Activated naive CD4-positive, alpha-beta T cell treated with anti-CD3 and anti-CD28 coated beads, Interleukin-2, amount 10 ng/mL, durations not matched to agents 7 days and 5 days (primary cell): ENCODE data around the gene IZUMO1.

Experiments
- CTCF ChIA-PET: fragments of 350-600 bp; sonication (Branson Sonifier 250); formaldehyde crosslinking; loops from one replicate; lab custom pipeline; 2021; ENCODE audit warnings: antibody characterized with exemption; lab: Charles Lee
- DNase-seq: peaks from one replicate; pipeline ENCODE4 v3.0.0-alpha.2; 2020
- H3K27ac Mint-ChIP-seq: one replicate; pipeline ENCODE4 v1.8.0; 2021; ENCODE audit warnings: mild to moderate bottlenecking, moderate library complexity, mixed read lengths
- H3K27me3 Mint-ChIP-seq: one replicate; pipeline ENCODE4 v1.8.0; 2021; ENCODE audit warnings: mild to moderate bottlenecking, mixed read lengths
- H3K36me3 Mint-ChIP-seq: one replicate; pipeline ENCODE4 v1.8.0; 2021; ENCODE audit warnings: mixed read lengths
- H3K4me1 Mint-ChIP-seq: one replicate; pipeline ENCODE4 v1.8.0; 2021; ENCODE audit warnings: mixed read lengths
- H3K4me3 Mint-ChIP-seq: one replicate; pipeline ENCODE4 v1.8.0; 2021; ENCODE audit warnings: mild to moderate bottlenecking, moderate library complexity, mixed read lengths
- H3K9me3 Mint-ChIP-seq: one replicate; pipeline ENCODE4 v1.8.0; 2021; ENCODE audit warnings: mixed read lengths

IZUMO1 gene

DNA sequence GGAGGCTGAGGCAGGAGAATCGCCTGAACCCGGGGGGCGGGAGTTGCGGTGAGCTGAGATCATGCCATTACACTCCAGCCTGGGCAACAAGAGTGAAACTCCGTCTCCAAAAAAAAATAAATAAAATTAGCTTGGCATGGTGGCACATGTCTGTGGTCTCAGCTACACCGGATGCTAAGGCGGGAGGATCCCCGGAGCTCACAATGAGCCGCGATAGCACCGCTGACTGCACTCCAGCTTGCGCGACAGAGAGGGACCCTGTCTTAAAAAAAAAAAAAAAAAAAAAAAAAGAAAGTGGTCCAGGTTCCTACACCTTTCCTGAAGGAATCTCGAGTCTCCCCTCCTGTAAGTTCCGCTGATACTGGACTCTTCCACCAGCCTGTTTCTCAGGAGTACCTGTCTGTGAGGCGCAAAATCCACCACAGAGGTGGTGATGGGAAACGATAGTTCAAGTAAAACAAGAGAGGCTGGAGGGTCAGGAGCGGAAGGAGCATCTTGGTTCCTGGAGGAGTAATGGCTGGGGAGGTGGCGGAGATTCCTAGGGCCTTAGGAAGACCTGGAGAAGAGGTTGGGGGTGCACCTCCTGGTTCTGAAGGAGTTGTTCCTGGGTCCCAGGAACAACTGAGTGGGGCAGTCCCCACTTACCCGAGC, 5.3 kb upstream of the IZUMO1 start:
- Mint-ChIP-seq H3K9me3 (no peaks in the 10 kb centered on the region), H3K4me3 (peak overlapping the region; percentile 67), H3K27ac (peak overlapping the region; percentile 65), H3K27me3 (peaks cover 91% of the 10 kb centered on the region), H3K4me1 (peaks cover 27% of the 10 kb centered on the region), H3K36me3 (no peaks in the 10 kb centered on the region)
- CTCF ChIA-PET, result interaction anchor here (0.7 to 1.1 kb wide), 3 partner anchors 13 to 36 kb away, joined by 3 to 4 read pairs (median 3); no protein-coding TSS in a partner anchor
- peak; percentile 48 for DNase-seq

DNA sequence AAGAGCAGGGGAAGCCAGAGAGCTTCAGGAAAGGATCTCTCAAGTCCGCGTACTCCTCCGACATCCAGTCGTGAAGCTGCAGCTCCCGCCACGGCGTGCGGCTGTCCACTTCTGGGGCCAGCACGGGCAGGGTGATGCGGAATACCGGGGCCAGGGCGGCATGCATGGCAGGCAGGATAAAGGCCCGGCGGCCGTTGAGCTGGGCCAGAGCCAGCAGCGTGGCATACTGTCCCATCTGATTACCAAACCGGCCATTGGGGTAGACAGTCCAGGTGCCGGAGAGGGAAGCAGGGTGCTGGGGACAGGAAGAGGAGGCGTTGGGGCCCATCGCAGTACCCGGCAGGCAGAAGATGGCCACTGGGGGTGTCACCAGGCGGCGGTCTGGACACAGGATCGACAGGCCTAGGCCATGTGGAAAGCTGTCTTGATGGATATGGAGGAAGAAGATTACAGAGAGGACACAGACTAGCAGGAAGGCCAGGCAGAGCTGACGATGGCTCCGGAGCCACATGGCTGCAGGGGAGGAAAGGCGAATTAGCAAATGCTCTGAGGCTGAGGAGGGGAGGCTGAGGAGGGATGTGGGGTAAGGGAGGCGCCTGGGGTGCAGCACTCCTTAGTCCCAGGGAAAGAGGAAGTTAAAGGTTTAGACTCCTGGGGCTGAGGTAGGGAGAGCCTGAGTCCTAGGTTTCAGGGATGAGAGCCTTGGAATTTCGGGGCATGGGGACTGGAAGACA, 4.2 kb upstream of the IZUMO1 start:
- Mint-ChIP-seq H3K27ac (no peak overlapping the region), H3K9me3 (no peaks in the 10 kb centered on the region), H3K4me3 (peak overlapping the region; percentile 49), H3K36me3 (no peaks in the 10 kb centered on the region), H3K27me3 (peaks cover 93% of the 10 kb centered on the region), H3K4me1 (peaks cover 35% of the 10 kb centered on the region)
- no peak for DNase-seq
- CTCF ChIA-PET, result interaction anchor here (0.7 kb wide), 1 partner anchor 9 kb away, joined by 3 read pairs; no protein-coding TSS in a partner anchor

DNA sequence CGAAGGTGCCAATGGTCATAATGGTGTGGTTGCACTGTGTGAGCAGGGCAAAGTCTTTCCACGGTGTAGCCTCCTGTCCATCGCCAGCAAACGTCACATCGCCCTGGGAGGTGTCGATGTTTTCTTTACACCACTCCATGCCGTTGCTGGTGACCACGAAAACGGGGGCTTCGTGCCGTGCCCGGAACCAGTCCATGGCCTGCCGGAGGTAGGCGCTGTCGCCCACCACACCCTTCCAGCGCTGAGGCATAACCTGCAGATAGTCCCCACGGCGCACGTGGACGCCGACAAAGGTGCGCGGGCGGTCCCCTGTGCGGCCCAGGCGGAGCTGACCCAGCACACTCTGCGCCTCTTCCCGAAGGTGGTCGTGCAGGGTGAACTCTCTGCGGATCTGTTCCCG, 3.6 kb upstream of the IZUMO1 start:
- no peak overlapping the region for H3K4me3 Mint-ChIP-seq
- H3K9me3 Mint-ChIP-seq, result no peaks in the 10 kb centered on the region
- peaks cover 93% of the 10 kb centered on the region for H3K27me3 Mint-ChIP-seq
- H3K4me1 Mint-ChIP-seq, result peaks cover 38% of the 10 kb centered on the region
- no peak for DNase-seq
- CTCF ChIA-PET, result interaction anchor here (0.7 kb wide), 1 partner anchor 9 kb away, joined by 3 read pairs; no protein-coding TSS in a partner anchor
- no peak overlapping the region for H3K27ac Mint-ChIP-seq
- H3K36me3 Mint-ChIP-seq, result no peaks in the 10 kb centered on the region

DNA sequence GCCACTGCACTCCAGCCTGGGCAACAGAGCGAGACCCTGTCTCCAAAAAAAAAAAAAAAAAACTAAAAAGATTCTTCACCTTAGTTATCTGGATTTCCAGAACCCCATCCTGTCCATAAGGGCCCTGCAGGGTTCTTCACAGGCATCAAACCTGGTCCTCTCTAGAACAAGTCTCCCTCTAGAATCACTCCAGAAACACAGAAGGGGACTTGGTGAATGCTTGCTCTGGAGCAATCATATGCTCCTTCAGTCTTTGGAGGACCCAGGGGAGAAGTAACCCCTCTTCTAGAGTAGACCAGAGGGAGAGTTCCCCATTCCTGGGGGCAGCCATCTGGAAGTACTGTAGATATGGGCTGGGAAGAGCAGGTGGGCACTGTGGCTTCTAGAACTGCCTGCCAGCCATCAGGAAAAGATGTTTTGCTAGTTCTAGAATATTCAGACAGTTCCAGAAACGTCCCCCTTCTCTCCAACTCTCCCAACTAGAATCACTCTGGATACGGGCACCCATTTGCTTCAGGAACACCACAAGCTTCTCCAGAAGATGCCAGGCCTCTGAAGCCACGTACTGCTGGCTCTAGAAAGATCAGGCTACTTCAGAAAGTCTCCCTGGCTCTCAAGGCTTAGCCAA, 3.0 kb upstream of the IZUMO1 start:
- H3K27me3 Mint-ChIP-seq, result peaks cover 93% of the 10 kb centered on the region
- peaks cover 38% of the 10 kb centered on the region for H3K4me1 Mint-ChIP-seq
- DNase-seq, result no peak
- no peak overlapping the region for H3K27ac Mint-ChIP-seq
- no peaks in the 10 kb centered on the region for H3K9me3 Mint-ChIP-seq
- H3K36me3 Mint-ChIP-seq, result no peaks in the 10 kb centered on the region
- CTCF ChIA-PET, result no interaction called here
- H3K4me3 Mint-ChIP-seq, result no peak overlapping the region

DNA sequence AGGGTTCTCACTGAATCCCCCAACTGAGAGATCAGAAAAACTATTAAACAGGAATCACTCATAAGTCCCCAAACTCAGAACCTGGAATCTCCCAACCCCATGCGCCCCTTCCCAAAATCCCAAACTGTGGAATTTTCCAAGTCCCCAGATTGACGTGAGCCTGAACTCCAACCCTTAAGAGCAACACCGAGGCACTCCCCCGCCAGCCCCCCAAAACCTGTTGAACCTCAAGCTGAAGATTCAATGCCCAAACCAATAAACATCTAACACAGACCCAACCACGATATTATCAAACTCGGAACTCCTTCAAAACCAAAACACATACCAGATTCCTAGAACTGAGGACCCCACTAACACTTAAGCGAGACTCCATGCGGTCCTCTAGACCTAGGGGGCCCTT, 599 bp downstream of the IZUMO1 start:
- Mint-ChIP-seq H3K27me3 (peaks cover 86% of the 10 kb centered on the region), H3K36me3 (no peaks in the 10 kb centered on the region), H3K27ac (no peak overlapping the region), H3K9me3 (no peaks in the 10 kb centered on the region), H3K4me1 (peaks cover 28% of the 10 kb centered on the region), H3K4me3 (no peak overlapping the region)
- DNase-seq, result no peak
- CTCF ChIA-PET, result no interaction called here

DNA sequence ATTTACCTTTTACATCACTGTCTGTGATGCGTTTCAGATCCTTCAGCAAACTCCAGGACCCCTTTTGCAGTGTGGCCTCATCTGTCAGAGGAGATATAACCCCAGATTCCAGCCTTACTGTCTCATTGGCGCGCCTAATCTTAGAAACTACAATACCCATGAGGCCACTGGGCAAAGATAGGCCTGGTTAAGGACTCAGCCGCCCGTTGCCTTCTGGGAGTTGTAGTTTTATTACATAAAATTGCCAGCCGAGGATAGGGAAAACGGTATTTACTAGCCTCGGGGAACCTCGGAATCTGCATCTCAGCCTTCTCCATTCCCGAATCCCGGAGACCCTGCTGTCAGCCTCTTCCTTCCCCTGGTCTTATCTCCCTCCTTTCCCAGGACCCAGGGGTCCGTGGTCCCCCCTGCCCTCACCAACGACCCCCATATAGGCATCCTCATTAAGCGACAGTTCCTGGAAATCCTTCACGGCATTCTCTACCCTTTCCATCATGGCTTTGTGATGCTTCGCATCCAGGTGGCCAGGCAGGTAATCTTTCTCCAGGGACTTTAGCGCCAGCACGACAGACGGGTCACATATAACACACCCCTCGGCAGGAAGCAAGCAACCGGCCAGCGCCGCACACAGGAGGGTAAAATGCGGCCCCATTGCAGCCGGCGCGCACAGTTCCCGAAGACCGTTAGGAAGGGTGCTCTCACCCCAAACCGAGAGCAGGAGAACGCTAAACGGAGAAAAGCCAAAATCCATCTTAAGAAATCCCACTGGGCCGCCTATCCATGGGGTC, 1.3 kb downstream of the IZUMO1 start:
- peak; percentile 64 for DNase-seq
- H3K27ac Mint-ChIP-seq, result no peak overlapping the region

DNA sequence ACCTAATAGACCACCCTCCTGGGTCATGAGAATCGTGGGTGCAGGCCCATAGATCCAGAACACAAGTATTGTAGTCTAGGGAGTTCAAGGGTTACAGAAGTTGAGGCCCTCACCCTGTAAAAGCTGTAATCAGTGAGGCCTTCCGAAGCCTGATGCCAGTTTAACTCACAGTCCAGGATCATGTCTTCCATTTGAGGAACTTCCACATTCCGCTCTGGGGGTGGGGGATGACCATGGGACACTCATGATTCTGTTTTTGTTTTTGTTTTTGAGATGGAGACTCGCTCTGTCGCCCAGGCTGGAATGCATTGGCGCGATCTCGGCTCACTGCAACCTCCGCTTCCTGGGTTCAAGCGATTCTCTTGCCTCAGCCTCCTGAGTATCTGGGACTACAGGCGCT, 4.6 kb downstream of the IZUMO1 start:
- no peak overlapping the region for H3K4me3 Mint-ChIP-seq
- H3K36me3 Mint-ChIP-seq, result no peaks in the 10 kb centered on the region
- CTCF ChIA-PET, result no interaction called here
- H3K4me1 Mint-ChIP-seq, result peaks cover 43% of the 10 kb centered on the region
- H3K27ac Mint-ChIP-seq, result no peak overlapping the region
- H3K9me3 Mint-ChIP-seq, result no peaks in the 10 kb centered on the region
- peaks cover 71% of the 10 kb centered on the region for H3K27me3 Mint-ChIP-seq
- DNase-seq, result no peak

More for the DNA sequence above, 1.3 kb downstream of the IZUMO1 start:
- H3K9me3 Mint-ChIP-seq, result no peaks in the 10 kb centered on the region
- H3K4me3 Mint-ChIP-seq, result no peak overlapping the region
- H3K27me3 Mint-ChIP-seq, result peaks cover 86% of the 10 kb centered on the region
- CTCF ChIA-PET, result no interaction called here
- no peaks in the 10 kb centered on the region for H3K36me3 Mint-ChIP-seq
- H3K4me1 Mint-ChIP-seq, result peaks cover 30% of the 10 kb centered on the region

DNA sequence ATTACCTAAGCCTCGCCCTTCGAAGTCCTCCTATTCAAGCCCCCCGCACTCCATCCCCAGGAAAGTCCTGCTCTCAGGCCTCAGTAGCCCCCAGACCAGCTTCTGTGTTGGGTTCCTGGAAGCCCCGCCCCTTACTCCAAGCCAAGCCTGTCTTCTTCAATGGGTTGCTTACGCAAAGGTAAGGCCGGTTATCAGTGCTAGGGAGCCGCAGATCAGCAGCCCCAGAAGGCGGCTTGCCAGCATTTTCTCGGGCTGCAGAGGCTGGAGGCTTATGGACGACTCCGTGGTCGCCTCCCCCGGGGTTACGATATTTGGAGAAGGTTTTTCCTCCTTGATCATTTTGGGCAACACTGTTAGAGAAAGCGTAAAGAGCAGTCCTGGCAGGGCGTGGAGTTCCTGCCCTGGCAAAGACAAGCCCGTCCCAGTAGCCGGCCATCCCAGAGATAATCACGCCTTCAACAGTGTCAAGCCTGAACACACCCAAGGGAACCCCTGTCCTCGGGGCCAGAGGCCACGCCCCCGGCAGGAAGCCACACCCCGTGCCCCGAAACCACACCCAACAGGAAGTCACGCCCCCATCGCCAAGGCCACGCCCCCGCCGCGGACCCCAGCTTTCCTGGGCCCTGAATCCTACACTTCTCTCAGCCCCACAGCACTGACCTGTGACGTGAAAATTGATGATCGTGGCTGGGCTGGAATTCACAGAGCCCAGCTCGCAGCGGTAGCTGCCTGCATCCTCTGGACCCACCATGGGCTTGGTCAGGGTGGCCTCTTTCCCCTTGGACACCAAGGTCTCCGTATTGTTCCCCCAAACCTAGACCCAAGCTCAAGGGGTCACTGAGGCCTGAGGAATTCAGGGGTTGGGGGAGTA, 5.3 kb downstream of the IZUMO1 start:
- Mint-ChIP-seq H3K27ac (no peak overlapping the region), H3K4me1 (peaks cover 38% of the 10 kb centered on the region), H3K27me3 (peaks cover 64% of the 10 kb centered on the region), H3K4me3 (no peak overlapping the region), H3K9me3 (no peaks in the 10 kb centered on the region), H3K36me3 (no peaks in the 10 kb centered on the region)
- DNase-seq, result peak; percentile 46
- CTCF ChIA-PET, result no interaction called here

DNA sequence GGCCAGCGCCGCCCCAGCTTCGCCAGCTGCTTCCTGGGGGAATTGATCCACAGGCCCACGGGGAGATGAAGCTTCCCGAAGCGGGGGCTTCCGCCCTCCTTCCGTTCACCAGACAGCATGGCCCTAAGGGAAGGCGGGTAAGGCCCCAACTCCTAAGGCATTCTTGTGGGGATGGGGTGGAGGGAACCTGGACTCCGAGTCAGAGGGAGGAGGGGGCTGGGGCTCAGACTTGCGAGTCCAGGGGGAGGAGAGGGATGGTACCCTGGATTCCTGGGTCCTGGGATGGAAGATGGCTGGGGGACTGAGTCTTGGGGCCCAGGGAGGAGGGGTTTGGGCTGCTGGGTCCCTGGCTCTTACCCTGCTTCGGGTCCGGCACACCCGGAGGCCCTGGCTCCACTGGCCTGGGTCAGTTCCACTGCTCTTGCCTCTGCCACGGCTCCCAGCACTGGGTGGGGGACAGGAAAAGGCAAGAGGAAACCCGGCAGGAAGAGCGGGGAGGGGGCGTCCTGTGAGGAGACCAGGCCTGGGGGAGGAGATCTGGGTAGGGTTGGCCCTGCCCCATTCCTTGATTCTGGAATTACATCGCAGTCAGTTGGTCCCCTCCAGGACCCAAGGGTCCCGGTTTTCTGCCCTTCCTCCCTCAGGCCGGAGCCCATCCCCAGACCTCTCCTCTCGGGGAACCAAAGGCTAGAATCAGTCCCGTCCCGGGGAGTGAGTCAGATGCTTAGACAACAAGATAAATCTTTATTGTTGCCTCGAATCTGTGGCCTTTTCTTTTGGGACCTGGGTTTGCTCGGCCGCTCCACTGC, 6.3 kb downstream of the IZUMO1 start, which contains the start of gene RASIP1:
RASIP1 (minus strand) TSS at position 447 of the 809 bp plus-strand sequence; CDS start at position 119, 328 bp downstream.
- CTCF ChIA-PET, result interaction anchor here (1.6 to 2.2 kb wide), 4 partner anchors 11 to 95 kb away, joined by 4 to 13 read pairs (median 10); partner anchors contain the start of gene CA11
- Mint-ChIP-seq H3K36me3 (no peaks in the 10 kb centered on the region), H3K9me3 (no peaks in the 10 kb centered on the region), H3K27ac (no peak within 1 kb of the TSS), H3K27me3 (peaks cover 54% of the 10 kb centered on the region), H3K4me3 (no peak within 1 kb of the TSS), H3K4me1 (peaks cover 31% of the 10 kb centered on the region)
- no peak for DNase-seq

DNA sequence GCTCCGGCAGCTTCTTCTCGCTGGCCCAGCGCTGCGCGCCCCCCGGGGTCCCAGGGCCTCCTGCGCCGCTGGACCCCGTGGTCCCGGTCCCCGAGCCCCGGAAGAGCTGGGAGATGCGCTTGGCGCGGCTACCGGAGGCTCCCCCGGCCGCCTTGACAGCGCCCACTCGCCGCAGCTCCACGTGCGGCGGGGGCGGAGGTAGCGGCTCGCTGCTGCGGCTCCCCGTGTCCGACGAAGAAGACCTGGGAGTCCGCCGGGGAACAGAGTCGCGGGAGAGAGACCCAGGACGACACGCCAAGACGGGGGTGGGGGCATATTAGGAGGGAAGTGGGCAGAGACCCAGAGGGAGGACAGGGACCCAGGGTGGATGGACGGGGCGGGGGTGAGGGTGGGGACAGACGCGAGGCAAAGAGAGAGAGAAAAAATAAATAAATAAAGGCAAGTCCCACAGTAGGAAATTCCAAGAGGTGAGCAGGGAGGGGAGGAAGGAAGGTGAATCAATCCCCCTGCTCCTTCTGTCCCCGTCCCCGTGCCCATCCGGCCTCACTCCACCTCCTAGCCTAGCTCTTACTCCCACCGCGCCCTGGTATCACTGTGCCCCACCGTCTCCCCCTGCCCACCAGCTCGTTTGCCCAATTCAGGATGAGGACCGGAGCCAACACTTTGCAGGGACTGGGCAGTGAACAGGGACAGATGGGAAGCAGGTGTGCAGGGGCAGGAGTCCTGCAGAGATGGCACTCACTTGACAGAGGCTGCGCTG, 7.1 kb downstream of the IZUMO1 start:
- Mint-ChIP-seq H3K27me3 (peaks cover 48% of the 10 kb centered on the region), H3K9me3 (no peaks in the 10 kb centered on the region), H3K4me3 (no peak overlapping the region), H3K4me1 (peaks cover 31% of the 10 kb centered on the region), H3K36me3 (no peaks in the 10 kb centered on the region), H3K27ac (no peak overlapping the region)
- DNase-seq, result no peak
- CTCF ChIA-PET, result interaction anchor here (1.1 to 2.2 kb wide), 8 partner anchors 8 to 94 kb away, joined by 4 to 13 read pairs (median 6); partner anchors contain the start of genes CA11 and IZUMO1

DNA sequence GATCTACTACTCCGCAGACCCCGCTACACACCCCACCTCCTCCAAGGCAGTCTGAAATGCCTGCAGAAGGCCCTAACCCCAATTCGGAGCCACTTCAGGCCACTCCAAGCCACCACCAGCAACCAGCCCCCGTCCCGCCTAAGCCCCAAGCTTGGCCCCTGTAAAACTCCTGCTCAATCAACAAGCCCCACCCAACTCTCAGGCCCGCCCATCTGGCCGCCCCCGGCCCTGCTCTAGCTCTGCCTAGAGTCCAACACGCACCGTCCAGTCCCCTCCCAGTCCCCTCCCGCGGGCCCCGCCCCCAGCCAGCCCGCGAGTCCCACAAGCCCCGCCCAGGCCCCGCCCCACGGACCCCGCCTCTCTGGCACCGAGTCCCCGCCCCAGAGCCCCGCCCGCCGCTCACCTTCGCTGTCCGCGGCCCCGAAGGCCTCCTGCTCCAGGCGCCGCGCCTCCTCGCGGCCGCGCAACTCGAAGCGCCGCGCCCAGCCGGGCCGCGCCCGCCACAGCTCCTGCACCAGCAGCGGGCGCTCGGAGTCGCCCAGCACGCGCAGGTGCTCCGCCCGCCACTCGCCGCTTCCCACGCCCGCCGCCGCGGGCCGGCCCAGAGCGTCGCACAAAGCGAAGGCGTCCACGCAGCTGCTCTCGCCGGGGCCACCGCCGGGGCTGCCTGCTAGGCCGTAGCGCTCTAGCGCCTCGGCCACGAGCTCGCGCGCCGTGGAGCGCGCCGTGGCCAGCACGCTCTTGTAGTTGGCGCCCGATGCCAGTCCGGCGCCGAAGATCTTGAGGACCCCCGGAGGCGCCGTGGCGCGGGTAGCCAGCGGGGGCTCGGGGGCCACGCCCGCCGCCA, 7.9 kb downstream of the IZUMO1 start:
- Mint-ChIP-seq H3K36me3 (no peaks in the 10 kb centered on the region), H3K27ac (no peak overlapping the region), H3K9me3 (no peaks in the 10 kb centered on the region), H3K27me3 (peaks cover 41% of the 10 kb centered on the region), H3K4me1 (peaks cover 31% of the 10 kb centered on the region), H3K4me3 (peak overlapping the region; percentile 41)
- DNase-seq, result peak; percentile 94
- CTCF ChIA-PET, result interaction anchor here (1.1 to 2.2 kb wide), 9 partner anchors 9 to 93 kb away, joined by 3 to 13 read pairs (median 6); partner anchors contain the start of genes CA11 and IZUMO1
